H1 (cell line): ENCODE measurements around the gene KLHL10.

Source experiments
- EZH2 ChIP-seq: fragments of 200-600 bp; sonication (generic); IDR thresholded peaks from 2 replicates; pipeline ENCODE4 v1.7.1; 2012; ENCODE audit warnings: low read depth, mild to moderate bottlenecking, moderate library complexity, low read length, inconsistent platforms; ENCODE audit not compliant: severe bottlenecking
- ZNF274 ChIP-seq: IDR thresholded peaks from 2 replicates; pipeline ENCODE4 v1.7.0; 2012; ENCODE audit warnings: low read length, borderline replicate concordance; ENCODE audit errors: extremely low read depth

DNA sequence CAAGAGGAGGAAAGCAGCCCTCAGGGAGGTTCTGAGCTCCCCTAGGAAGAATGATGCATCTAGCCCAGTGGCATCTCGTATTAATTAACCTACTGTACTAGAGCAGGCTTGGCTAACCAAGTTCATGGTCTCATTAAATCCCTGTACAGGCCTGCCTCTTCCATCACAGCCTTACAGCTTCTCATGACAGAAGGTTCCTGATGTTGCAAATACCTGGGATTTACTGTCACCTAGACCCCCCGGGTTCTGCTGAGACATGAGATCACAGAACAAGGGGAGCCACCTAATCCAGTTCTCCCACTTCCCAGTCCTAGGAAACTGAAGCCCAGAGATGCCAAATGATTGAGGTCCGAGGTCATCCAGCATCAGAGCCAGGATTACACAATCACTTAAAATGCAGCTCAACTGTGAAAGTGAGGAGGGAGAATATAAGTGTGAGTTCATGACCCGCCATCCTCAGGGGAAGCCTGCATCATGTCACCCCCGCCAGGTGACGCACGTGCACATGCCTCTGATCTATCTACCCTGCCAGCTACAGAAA is 57.2 kb downstream of the KLHL10 start:
- TF ChIP-seq EZH2 (no peak), ZNF274 (no peak)
